K562 (cell line): ENCODE results near the gene TOR1B. TPM values are rescaled to one million over a fixed set of nuclear protein-coding genes. Genes with fewer than 3 reads are reported as not detected.
A peak's percentile ranks its signal among the peaks of the same experiment; 100 is the strongest.

Source experiments
- ATAC-seq: fragments of 200-7000 bp; cut with Tn5 transposase; 3 replicates; pipeline ENCODE4 v1.9.1; 2020; ENCODE audit warnings: moderate library complexity
- BruUV-seq: library from RNA; stranded (reverse); fragments of 400-500 nt; replicated peaks from 2 replicates; lab custom pipeline; 2021; lab: Mats Ljungman, UMichigan
- CTCF ChIA-PET: fragments of 300-600 bp; formaldehyde crosslinking; extraction: SDS; loops from one replicate; lab custom pipeline; 2021; ENCODE audit warnings: low intra/inter-chr PET ratio; lab: Yijun Ruan, JAX
- POLR2A ChIA-PET: fragments of 300-600, 350-650 bp; sonication (Branson Sonifier 250); formaldehyde crosslinking; extraction: SDS; loops from one replicate; lab custom pipeline; 2021; ENCODE audit warnings: antibody characterized with exemption, inconsistent platforms; lab: Yijun Ruan, JAX
- DNase-seq, 4 experiments: peaks; one replicate each; pipeline versions ENCODE4 v3.0.0 to v3.0.0-alpha.2; 2011 to 2018; ENCODE audit warnings: low spot score in 3 of 4, mixed read lengths in 3 of 4; ENCODE audit errors: extremely low read depth in 1 of 4
- FAIRE-seq: peaks from 2 replicates; lab custom pipeline; 2011; peaks lifted over from hg19 to GRCh38; lab: Jason Lieb, UNC
- H2AFZ ChIP-seq: 2 replicates; pipeline ENCODE4 v1.6.0; 2011; ENCODE audit warnings: low read depth, low read length, control low read depth, inconsistent platforms
- H3K27ac ChIP-seq: fragments of 200-600 bp; 3 replicates; pipeline ENCODE4 v1.8.0; 2011; ENCODE audit warnings: low read depth, mild to moderate bottlenecking, control low read depth, inconsistent platforms, low read length, moderate library complexity, mixed read lengths; ENCODE audit errors: extremely low read depth
- H3K27me3 ChIP-seq, 2 experiments: fragments of 300-600 bp in 1 of 2; 2 replicates in 1 of 2; 3 replicates in 1 of 2; pipeline versions ENCODE4 v1.6.0 to v1.8.0; 2011; ENCODE audit warnings: inconsistent platforms in 2 of 2, low read length in 2 of 2, mild to moderate bottlenecking in 1 of 2, mixed read lengths in 1 of 2, moderate library complexity in 1 of 2; ENCODE audit not compliant: control insufficient read depth in 2 of 2, insufficient read depth in 2 of 2
- H3K36me3 ChIP-seq: fragments of 300-600 bp; 3 replicates; pipeline ENCODE4 v1.8.0; 2011; ENCODE audit warnings: mild to moderate bottlenecking, low read length, inconsistent platforms; ENCODE audit not compliant: control insufficient read depth, insufficient read depth
- H3K4me1 ChIP-seq, 2 experiments: fragments of 200-600 bp in 1 of 2; replicated peaks in 1 of 2; 2 replicates in 1 of 2; 3 replicates in 1 of 2; pipeline versions ENCODE4 v1.5.1 to v1.8.0; 2011; ENCODE audit warnings: inconsistent platforms in 2 of 2, low read length in 2 of 2, mild to moderate bottlenecking in 1 of 2, mixed read lengths in 1 of 2, moderate library complexity in 1 of 2; ENCODE audit not compliant: control insufficient read depth in 2 of 2, insufficient read depth in 2 of 2
- H3K4me2 ChIP-seq: 2 replicates; pipeline ENCODE4 v1.6.1; 2011; ENCODE audit warnings: low read length, control low read depth, inconsistent platforms, mixed read lengths; ENCODE audit not compliant: insufficient read depth
- H3K4me3 ChIP-seq: fragments of 200-600 bp; sonication (generic), shearing (Covaris generic); 2 replicates; pipeline ENCODE4 v1.5.1; 2016; ENCODE audit warnings: control low read depth, inconsistent platforms
- H3K79me2 ChIP-seq: fragments of 200-600 bp; 3 replicates; pipeline ENCODE4 v1.8.0; 2011; ENCODE audit warnings: low read length, inconsistent platforms; ENCODE audit not compliant: control insufficient read depth, insufficient read depth
- H3K9ac ChIP-seq, 2 experiments: 2 replicates each; pipeline versions ENCODE4 v1.6.0 to v1.6.1; 2011; ENCODE audit warnings: low read depth in 2 of 2, low read length in 2 of 2, control low read depth in 1 of 2, inconsistent platforms in 1 of 2, mild to moderate bottlenecking in 1 of 2, mixed read lengths in 1 of 2; ENCODE audit not compliant: insufficient read depth in 1 of 2
- H3K9me1 ChIP-seq: one replicate; pipeline ENCODE4 v1.6.0; 2011; ENCODE audit warnings: inconsistent platforms, mild to moderate bottlenecking, low read length, moderate library complexity; ENCODE audit not compliant: control insufficient read depth, insufficient read depth
- H3K9me3 ChIP-seq: replicated peaks from 2 replicates; pipeline ENCODE4 v1.5.1; 2011; ENCODE audit warnings: low read depth, low read length, inconsistent platforms; ENCODE audit not compliant: control insufficient read depth, insufficient read depth
- H4K20me1 ChIP-seq: replicated peaks from 2 replicates; pipeline ENCODE4 v1.6.1; 2011; ENCODE audit warnings: low read length, inconsistent platforms, mixed read lengths; ENCODE audit not compliant: control insufficient read depth, insufficient read depth
- C11orf30 ChIP-seq: fragments of 450-650 bp; IDR thresholded peaks from 2 replicates; pipeline ENCODE4 v1.6.1; 2016; ENCODE audit warnings: low read depth, mild to moderate bottlenecking
- CLOCK ChIP-seq: fragments of 250-450 bp; sonication (Bioruptor Pico); IDR thresholded peaks from 2 replicates; pipeline ENCODE4 v1.4.0; 2020; ENCODE audit warnings: mild to moderate bottlenecking, moderate library complexity, borderline replicate concordance
- CREBBP ChIP-seq: IDR thresholded peaks from one replicate; pipeline ENCODE4 v1.6.1; 2012; ENCODE audit warnings: low read depth, mild to moderate bottlenecking, control low read depth, inconsistent platforms, low read length
- DACH1 ChIP-seq: fragments of 450-650 bp; IDR thresholded peaks from 2 replicates; pipeline ENCODE4 v1.6.1; 2018; ENCODE audit not compliant: partially characterized antibody
- EWSR1 ChIP-seq: fragments of 450-650 bp; IDR thresholded peaks from 2 replicates; pipeline ENCODE4 v1.6.1; 2018; ENCODE audit warnings: borderline replicate concordance, mild to moderate bottlenecking, low read depth, moderate library complexity; ENCODE audit not compliant: partially characterized antibody
- GATA2 ChIP-seq: sonication (generic); formaldehyde crosslinking; IDR thresholded peaks from 2 replicates; pipeline ENCODE4 v1.4.0; 2020; ENCODE audit warnings: mild to moderate bottlenecking, missing genetic modification reagents
- HIVEP1 ChIP-seq: fragments of 250-450 bp; sonication (Bioruptor Pico); IDR thresholded peaks from 2 replicates; pipeline ENCODE4 v1.4.0; 2020; ENCODE audit warnings: mild to moderate bottlenecking
- MAFK ChIP-seq: IDR thresholded peaks from 2 replicates; pipeline ENCODE4 v1.6.1; 2011; ENCODE audit warnings: low read length, improper control_type of control experiment
- SMARCB1 ChIP-seq: IDR thresholded peaks from 2 replicates; pipeline ENCODE4 v1.6.1; 2011; ENCODE audit warnings: improper control_type of control experiment, low read depth; ENCODE audit not compliant: insufficient read length
- SUPT5H ChIP-seq: fragments of 450-650 bp; IDR thresholded peaks from 2 replicates; pipeline ENCODE4 v1.6.1; 2016
- TCF7L2 ChIP-seq: fragments of 150-350 bp; IDR thresholded peaks from 2 replicates; pipeline ENCODE4 v1.6.1; 2016; ENCODE audit warnings: low read depth, mild to moderate bottlenecking, low read length, moderate library complexity
- TRIM25 ChIP-seq: fragments of 450-650 bp; IDR thresholded peaks from 2 replicates; pipeline ENCODE4 v1.7.0; 2016; ENCODE audit warnings: borderline replicate concordance
- YBX1 ChIP-seq: fragments of 450-650 bp; IDR thresholded peaks from 2 replicates; pipeline ENCODE4 v1.7.1; 2016; ENCODE audit warnings: mild to moderate bottlenecking
- ZNF75A ChIP-seq: fragments of 450-650 bp; formaldehyde crosslinking; IDR thresholded peaks from 2 replicates; pipeline ENCODE4 v1.4.0; 2020; ENCODE audit warnings: mild to moderate bottlenecking
- WGBS: fragments of 100-300 bp; shearing (Covaris generic); methylation state at CpG from one replicate; pipeline ENCODE4 v1.1.6; 2016; ENCODE audit warnings: low coverage, mixed read lengths; ENCODE audit not compliant: insufficient coverage; ENCODE audit errors: missing lambda C conversion rate; 5-methylcytosine and 5-hydroxymethylcytosine counted together
- in situ Hi-C: fragments of 300-500 bp; cut with MboI; formaldehyde crosslinking; loops from 4 replicates; pipeline ENCODE4 v1.15.0; 2018; ENCODE audit warnings: inconsistent platforms, mixed read lengths
- intact Hi-C: fragments of 100-400 bp; cut with micrococcal nuclease; formaldehyde crosslinking; loops from 2 replicates; pipeline ENCODE4 v1.14.2; 2022
- polyA plus RNA-seq, 8 experiments: library from polyadenylated mRNA; depleted of rRNA in 4 of 8; stranded (reverse) in 5 of 8; unstranded in 3 of 8; fragments of >200 nt; fragmentation: Nextera tagmentation in 2 of 8; fragmentation: Illumina TruSeq in 1 of 8; extraction: Ambion mirVana in 2 of 8; extraction: Trizol in 1 of 8; gene quantifications; 2 replicates each; pipeline versions ENCODE4 v1.2.1 to v1.2.3, GENCODE V29; 2011 to 2014; ENCODE audit warnings: inconsistent platforms in 1 of 8, missing spikeins in 1 of 8
- total RNA-seq, 7 experiments: library from RNA; depleted of rRNA in 6 of 7; stranded (reverse); fragments of >200 nt in 6 of 7; fragmentation: Illumina TruSeq in 2 of 7; extraction: Trizol in 2 of 7; gene quantifications; 2 replicates each; pipeline versions ENCODE4 v1.2.1 to v1.2.3, GENCODE V29; 2011 to 2021; ENCODE audit warnings: low replicate concordance in 1 of 7
- TF ChIP-seq, protein P1 (sequence below): fragments of 450-650 bp; IDR thresholded peaks from 2 replicates; pipeline ENCODE4 v1.6.1; 2016; ENCODE audit warnings: antibody characterized with exemption
- TF ChIP-seq, protein P2 (sequence below): sonication (generic); formaldehyde crosslinking; IDR thresholded peaks from 2 replicates; pipeline ENCODE4 v1.8.1; 2023; ENCODE audit warnings: mild to moderate bottlenecking, missing genetic modification reagents

The TOR1B gene
- total and polyA plus RNA-seq, 9 of the 15 experiments (the other 6 are each of a cell fraction or from before 2014, with no cell fraction given) = 4.2 to 36.5 (median 24.6) TPM

DNA sequence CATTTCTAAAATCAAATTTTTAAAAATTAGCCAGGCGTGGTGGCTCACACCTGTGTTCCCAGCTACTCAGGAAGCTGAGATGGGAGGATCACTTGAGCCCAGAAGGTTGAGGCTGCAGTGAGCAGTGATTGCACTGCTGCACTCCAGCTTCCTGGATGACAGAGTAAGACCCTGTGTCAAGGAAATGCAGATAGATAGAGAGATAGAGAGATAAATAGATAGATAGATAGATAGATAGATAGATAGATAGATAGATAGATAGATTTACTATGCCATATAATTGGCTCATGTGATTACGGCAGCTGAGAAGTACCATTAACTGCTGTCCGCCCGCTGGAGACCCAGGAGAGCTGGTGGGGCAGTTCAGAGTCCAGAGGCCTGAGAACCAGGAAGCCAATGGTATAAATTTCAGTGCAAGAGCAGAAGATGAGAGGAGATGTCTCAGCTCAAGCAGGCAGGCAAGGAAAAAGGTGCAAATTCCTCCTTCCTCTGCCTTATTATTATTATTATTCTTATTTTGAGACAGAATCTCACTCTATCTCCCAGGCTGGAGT lies 37.1 kb upstream of the TOR1B start:
- in situ Hi-C loops = no loop called here
- Histone ChIP-seq H3K9me1 (peaks cover 4% of the 10 kb centered on the region), H3K4me3 (no peak overlapping the region), H3K27ac (no peak overlapping the region), H3K4me2 (no peak overlapping the region), H3K27me3 (no peaks in the 10 kb centered on the region), H3K9me3 (no peaks in the 10 kb centered on the region), H3K79me2 (no peaks in the 10 kb centered on the region), H2AFZ (no peak overlapping the region)
- BruUV-seq = no TSS peak
- no peak for ATAC-seq
- no peak for FAIRE-seq
- 29% methylated on average over 4 of the region's 4 CpGs for whole genome bisulfite sequencing
- TF ChIP-seq SUPT5H (no peak), DACH1 (peak; percentile 98), TCF7L2 (no peak), ZNF75A (CRISPR knock-in tag) (no peak), C11orf30 (no peak), HIVEP1 (no peak), SMARCB1 (no peak), MAFK (no peak), GATA2 (CRISPR knock-in tag) (peak; percentile 47; the same call in 1 of the 2 replicates), EWSR1 (no peak), CREBBP (no peak), CLOCK (CRISPR knock-in tag) (no peak), TRIM25 (no peak), YBX1 (no peak)
- TF ChIP-seq, protein P1, sequence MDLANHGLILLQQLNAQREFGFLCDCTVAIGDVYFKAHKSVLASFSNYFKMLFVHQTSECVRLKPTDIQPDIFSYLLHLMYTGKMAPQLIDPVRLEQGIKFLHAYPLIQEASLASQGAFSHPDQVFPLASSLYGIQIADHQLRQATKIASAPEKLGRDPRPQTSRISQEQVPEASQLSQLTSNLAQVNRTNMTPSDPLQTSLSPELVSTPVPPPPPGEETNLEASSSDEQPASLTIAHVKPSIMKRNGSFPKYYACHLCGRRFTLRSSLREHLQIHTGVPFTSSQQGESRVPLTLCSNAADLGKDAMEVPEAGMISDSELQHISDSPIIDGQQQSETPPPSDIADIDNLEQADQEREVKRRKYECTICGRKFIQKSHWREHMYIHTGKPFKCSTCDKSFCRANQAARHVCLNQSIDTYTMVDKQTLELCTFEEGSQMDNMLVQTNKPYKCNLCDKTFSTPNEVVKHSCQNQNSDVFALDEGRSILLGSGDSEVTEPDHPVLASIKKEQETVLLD = peak; percentile 59; the same call in 1 of the 2 replicates
- TF ChIP-seq, protein P2, sequence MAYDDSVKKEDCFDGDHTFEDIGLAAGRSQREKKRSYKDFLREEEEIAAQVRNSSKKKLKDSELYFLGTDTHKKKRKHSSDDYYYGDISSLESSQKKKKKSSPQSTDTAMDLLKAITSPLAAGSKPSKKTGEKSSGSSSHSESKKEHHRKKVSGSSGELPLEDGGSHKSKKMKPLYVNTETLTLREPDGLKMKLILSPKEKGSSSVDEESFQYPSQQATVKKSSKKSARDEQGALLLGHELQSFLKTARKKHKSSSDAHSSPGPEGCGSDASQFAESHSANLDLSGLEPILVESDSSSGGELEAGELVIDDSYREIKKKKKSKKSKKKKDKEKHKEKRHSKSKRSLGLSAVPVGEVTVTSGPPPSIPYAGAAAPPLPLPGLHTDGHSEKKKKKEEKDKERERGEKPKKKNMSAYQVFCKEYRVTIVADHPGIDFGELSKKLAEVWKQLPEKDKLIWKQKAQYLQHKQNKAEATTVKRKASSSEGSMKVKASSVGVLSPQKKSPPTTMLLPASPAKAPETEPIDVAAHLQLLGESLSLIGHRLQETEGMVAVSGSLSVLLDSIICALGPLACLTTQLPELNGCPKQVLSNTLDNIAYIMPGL (CRISPR knock-in tag) = no peak
- TF ChIP-seq, all 486 proteins: peak for 3
- H3K36me3 ChIP-seq = no peaks in the 10 kb centered on the region
- DNase-seq = no peak
- H4K20me1 ChIP-seq = 0 out of 2 replicates have a peak, but pooled peaks cover 5% of the 10 kb centered on the region
- no peak overlapping the region for H3K9ac ChIP-seq
- H3K4me1 ChIP-seq = peaks cover 24 to 25% of the 10 kb centered on the region in 2 experiments
- ChIA-PET POLR2A (interaction anchor here (0.6 to 4.6 kb wide), 8 partner anchors 9 to 178 kb away, joined by 3 to 29 read pairs (median 4); partner anchors contain the start of gene PTGES), CTCF (no interaction called here)
- intact Hi-C loops = no loop called here
